HG03342 (cell line): ENCODE data around the gene CNTNAP4.
A peak's percentile ranks its signal among the peaks of the same experiment; 100 is the strongest.

Source experiments
- ATAC-seq: cut with Tn5 transposase; IDR thresholded peaks from one replicate; pipeline ENCODE4 v1.9.1; 2021; ENCODE audit warnings: mild to moderate bottlenecking, moderate library complexity; ENCODE audit not compliant: unreplicated experiment

CNTNAP4 gene

DNA sequence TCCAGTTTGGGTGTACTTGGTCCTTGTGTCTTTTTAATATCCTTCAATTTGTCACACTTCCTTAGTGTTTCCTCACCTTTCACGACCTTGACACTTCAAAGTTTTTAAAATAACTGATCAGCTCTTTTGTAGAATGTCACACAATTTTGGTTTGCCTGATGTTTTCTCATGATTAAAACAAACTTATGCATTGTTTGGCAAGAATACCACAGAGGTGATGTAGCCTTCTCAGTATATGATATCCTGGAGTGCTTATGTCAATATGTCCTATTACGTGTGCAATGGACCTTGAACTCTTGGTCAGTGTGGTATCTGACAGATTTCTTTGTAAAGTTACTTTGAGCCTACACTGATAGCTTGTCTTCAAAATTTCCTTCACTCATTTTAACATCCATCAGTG, 297.4 kb downstream of the CNTNAP4 start:
- no peak for ATAC-seq

DNA sequence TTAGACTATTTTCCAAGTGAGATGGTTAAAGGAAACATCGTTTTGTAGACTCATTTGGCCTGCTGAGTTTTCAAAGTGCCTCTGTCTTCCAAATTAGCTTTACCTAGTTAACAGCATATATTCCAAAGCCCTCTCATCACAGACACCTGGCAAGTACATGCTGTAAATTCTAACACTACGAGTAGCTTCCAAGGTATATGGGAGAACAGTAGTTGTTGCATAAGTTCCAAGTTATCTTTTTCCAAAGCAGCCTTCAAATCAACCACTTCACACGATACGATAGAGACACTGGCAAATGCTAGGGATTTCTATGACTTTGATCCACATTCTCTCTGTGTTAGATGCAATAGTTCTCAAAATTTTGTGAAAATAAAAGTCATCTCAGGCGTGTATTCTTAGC, 299.3 kb downstream of the CNTNAP4 start:
- no peak for ATAC-seq

DNA sequence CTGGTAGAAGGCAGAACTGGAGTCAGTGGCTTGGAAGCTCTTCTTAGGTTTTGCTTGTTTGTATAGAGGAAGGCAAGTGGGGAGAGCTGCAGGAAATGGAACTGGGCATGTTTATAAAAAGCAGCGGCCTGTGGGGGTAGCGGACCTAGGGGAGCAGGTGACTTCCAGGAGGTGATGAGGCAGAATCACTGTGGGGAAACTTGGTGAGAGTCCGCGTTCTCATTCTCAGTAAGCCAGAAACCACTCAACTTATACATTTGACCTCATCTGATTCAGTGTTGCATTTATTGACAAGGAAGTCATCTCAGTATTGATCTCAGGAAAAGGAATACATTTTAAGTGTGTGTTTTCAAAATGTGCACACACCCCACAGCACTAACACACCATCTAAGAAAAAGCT, 299.8 kb downstream of the CNTNAP4 start:
- ATAC-seq: peak; percentile 67

DNA sequence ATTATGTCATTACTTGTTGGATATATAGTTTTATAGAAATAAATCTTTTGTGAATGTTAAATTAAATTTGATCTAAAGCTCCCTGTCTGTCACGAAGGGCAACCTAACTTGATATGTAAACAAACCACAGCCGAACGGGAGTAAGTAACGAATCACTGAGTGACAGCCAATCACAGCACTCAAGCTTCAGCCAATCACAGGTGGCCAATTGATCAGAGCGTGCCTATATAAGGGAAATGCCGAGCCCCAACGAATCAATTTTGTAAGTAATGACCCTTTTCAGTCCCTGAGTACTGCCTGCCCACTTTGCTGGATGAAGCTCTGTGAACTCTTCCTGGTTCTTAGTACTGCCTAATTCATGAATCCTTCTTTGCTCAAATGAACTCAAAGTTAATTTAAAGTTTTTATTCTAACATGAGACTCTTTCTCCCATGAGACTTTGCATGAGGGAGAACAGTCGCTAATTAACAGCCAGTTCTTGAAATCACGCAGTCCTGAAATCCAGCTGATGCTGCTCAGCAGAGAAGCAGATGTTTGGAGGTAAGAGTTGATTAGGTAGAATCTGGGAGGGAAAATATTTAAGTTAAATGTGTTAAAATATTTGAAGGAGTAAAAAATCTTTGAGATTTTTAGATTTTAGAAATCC, 302.2 kb downstream of the CNTNAP4 start:
- no peak for ATAC-seq

DNA sequence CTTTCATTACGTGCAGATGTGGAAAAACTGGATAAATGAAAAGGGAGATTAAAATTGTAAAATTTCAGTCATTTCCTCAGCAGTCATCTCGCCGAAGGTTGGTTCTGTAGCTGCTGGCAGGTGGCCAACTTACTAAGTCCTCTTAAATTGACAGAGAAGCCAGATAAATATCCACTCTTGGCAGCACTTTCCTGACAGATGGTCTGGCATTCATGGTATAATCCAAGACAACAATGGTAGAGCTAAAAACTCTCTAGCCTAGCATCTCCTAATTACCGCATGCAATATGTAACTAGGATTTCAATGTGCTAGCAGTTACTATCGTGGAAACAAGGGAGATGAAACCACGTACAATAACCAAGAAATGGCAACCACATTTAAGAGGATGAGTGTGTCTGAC, 306.3 kb downstream of the CNTNAP4 start:
- no peak for ATAC-seq

DNA sequence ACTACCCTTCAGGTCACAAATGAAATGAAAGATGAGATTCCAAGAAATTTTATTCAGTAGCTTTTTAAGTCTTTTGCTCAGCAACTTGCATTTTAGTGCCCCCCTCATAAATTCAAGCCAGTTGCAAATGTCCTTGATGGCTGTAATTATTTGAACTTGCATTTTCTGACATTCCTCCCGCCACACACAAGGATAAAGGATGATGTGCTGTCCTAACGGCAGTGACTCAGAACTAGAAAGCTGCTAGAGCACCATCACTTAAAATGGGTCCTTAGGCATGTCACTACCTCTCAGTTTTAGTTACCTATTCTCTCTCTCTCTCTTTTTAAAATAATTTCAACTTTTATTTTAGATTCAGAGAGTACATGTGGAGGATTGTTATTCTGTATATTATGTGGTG, 306.7 kb downstream of the CNTNAP4 start:
- no peak for ATAC-seq

DNA sequence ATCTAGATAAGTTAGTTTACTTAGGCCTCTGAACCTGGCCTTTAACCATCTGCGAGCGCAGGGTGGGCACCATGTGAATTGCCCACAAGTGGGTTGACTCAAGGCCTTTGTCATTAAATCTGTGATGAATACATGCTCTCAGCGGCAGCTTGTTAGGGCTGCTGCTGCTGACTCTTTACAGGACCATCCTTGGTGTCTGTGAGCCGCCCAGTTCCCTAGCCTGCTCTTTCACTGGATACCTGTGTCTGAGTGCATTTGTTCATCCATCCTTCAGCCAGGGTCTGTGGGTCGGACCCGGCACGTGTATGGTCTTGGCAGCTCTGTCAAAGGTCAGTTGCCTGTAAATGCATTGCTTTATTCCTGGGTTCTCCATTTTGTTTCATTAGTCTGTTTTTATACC, 321.3 kb downstream of the CNTNAP4 start:
- no peak for ATAC-seq

DNA sequence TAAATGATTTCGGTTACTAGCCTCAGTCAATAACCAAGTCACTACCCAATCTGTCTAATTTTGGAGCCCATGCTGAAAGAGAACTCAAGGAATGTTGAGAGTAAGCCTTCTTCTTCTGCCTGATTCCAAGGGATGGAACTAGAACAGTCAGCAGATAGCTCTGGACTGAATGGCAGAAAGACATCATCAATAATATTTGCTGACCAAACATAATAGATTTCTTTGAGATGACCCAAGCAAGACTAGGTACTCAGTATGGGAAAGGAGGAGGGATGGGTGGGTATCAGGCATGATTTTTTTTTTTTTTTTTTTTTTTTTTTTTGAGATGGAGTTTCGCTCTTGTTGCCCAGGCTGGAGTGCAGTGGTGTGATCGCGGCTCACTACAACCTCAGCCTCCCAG, 330.1 kb downstream of the CNTNAP4 start:
- no peak for ATAC-seq
